ENCODE data around the gene CACNG4. TPM values are rescaled to one million over a fixed set of nuclear protein-coding genes. Genes with fewer than 3 reads are reported as not detected.

Gene CACNG4
- total RNA-seq, 1 donor from 2014 or later, result 27.5 TPM

- Mint-ChIP-seq H3K27ac (no peak overlapping the region), H3K9me3 (peaks cover 4% of the 10 kb centered on the region), H3K36me3 (no peaks in the 10 kb centered on the region), H3K4me3 (no peak overlapping the region), H3K27me3 (no peaks in the 10 kb centered on the region), H3K4me1 (ENCODE audit: unreplicated experiment) (peaks cover 3% of the 10 kb centered on the region)
- no peak for TF ChIP-seq CTCF (conservative IDR thresholded peaks at IDR 0.05)
- no peak for DNase-seq (ENCODE audit: extremely low spot score, unreplicated experiment)
These were observed 103.3 kb downstream of the CACNG4 start for GRCh38 chr17:67067571-67068482.

GRCh38 chr17:67068999-67069398 is 104.5 kb downstream of the CACNG4 start:
- H3K36me3 Mint-ChIP-seq, result no peaks in the 10 kb centered on the region
- H3K4me3 Mint-ChIP-seq, result no peak overlapping the region
- DNase-seq (ENCODE audit: extremely low spot score, unreplicated experiment), result no peak
- no peaks in the 10 kb centered on the region for H3K9me3 Mint-ChIP-seq
- no peak for TF ChIP-seq CTCF (conservative IDR thresholded peaks at IDR 0.05)
- H3K27ac Mint-ChIP-seq, result no peak overlapping the region
- H3K4me1 Mint-ChIP-seq (ENCODE audit: unreplicated experiment), result peaks cover 7% of the 10 kb centered on the region
- no peaks in the 10 kb centered on the region for H3K27me3 Mint-ChIP-seq

- H3K4me1 Mint-ChIP-seq (ENCODE audit: unreplicated experiment), result peaks cover 7% of the 10 kb centered on the region
- H3K27me3 Mint-ChIP-seq, result no peaks in the 10 kb centered on the region
- H3K36me3 Mint-ChIP-seq, result no peaks in the 10 kb centered on the region
These were observed 105.2 kb downstream of the CACNG4 start for GRCh38 chr17:67069603-67070136.

GRCh38 chr17:67071595-67071994 is 107.1 kb downstream of the CACNG4 start:
- DNase-seq (ENCODE audit: extremely low spot score, unreplicated experiment), result no peak
- H3K27ac Mint-ChIP-seq, result no peak overlapping the region
- H3K9me3 Mint-ChIP-seq, result no peaks in the 10 kb centered on the region
- no peak for TF ChIP-seq CTCF (conservative IDR thresholded peaks at IDR 0.05)
- peaks cover 19% of the 10 kb centered on the region for H3K4me1 Mint-ChIP-seq (ENCODE audit: unreplicated experiment)
- H3K36me3 Mint-ChIP-seq, result no peaks in the 10 kb centered on the region
- H3K27me3 Mint-ChIP-seq, result no peaks in the 10 kb centered on the region
- H3K4me3 Mint-ChIP-seq, result no peak overlapping the region

More at GRCh38 chr17:67069603-67070136, 105.2 kb downstream of the CACNG4 start:
- no peak for TF ChIP-seq CTCF (conservative IDR thresholded peaks at IDR 0.05)
- Mint-ChIP-seq H3K27ac (no peak overlapping the region), H3K4me3 (no peak overlapping the region), H3K9me3 (no peaks in the 10 kb centered on the region)
- DNase-seq (ENCODE audit: extremely low spot score, unreplicated experiment), result no peak

- Mint-ChIP-seq H3K36me3 (no peaks in the 10 kb centered on the region), H3K27me3 (no peaks in the 10 kb centered on the region), H3K4me1 (ENCODE audit: unreplicated experiment) (peaks cover 19% of the 10 kb centered on the region), H3K4me3 (no peak overlapping the region), H3K9me3 (no peaks in the 10 kb centered on the region), H3K27ac (no peak overlapping the region)
- no peak for TF ChIP-seq CTCF (conservative IDR thresholded peaks at IDR 0.05)
- no peak for DNase-seq (ENCODE audit: extremely low spot score, unreplicated experiment)
These were observed 108.4 kb downstream of the CACNG4 start for GRCh38 chr17:67072885-67073284.
